ENCODE data around the gene UBA6.

GRCh38 chr4:67581913-67582312, 119.0 kb downstream of the UBA6 start:
- TF ChIP-seq CTCF (IDR thresholded peaks at IDR 0.05) (no peak), POLR2A (IDR thresholded peaks at IDR 0.05) (no peak)

Data from uterus (tissue), 2 donors.